Measurements from ENCODE around the gene ERICH4. TPM values are rescaled to one million over a fixed set of nuclear protein-coding genes. Genes with fewer than 3 reads are reported as not detected.

The ERICH4 gene
- total and polyA plus RNA-seq, 2 donors (not counting 3 experiments of a cell fraction or from before 2014, with no cell fraction given) = not detected

- BruUV-seq (replicated peaks) = no TSS peak
- Histone ChIP-seq H2AFZ (ENCODE audit: low read depth, low read length) (no peak overlapping the region), H3K36me3 (ENCODE audit: control insufficient read depth in 2 of 2, extremely low read depth in 1 of 2, insufficient read depth in 2 of 2, low read length in 2 of 2) (peaks cover 0 to 23% of the 10 kb centered on the region in 2 experiments), H3K9me3 (replicated peaks; ENCODE audit: control insufficient read depth, insufficient read depth, low read length) (no peaks in the 10 kb centered on the region), H3K27me3 (ENCODE audit: control insufficient read depth in 2 of 2, insufficient read depth in 2 of 2, low read length in 2 of 2) (no peaks in the 10 kb centered on the region), H3K79me2 (ENCODE audit: control insufficient read depth, insufficient read depth, low read length) (no peaks in the 10 kb centered on the region), H3K4me3 (replicated peaks in 1 of 3; ENCODE audit: insufficient read depth in 1 of 3, low read depth in 1 of 3, low read length in 3 of 3) (no peak overlapping the region), H4K20me1 (replicated peaks; ENCODE audit: control insufficient read depth, extremely low read depth, insufficient read depth, low read length) (no peaks in the 10 kb centered on the region), H3K4me2 (ENCODE audit: insufficient read depth, low read length) (no peak overlapping the region), H3K9me1 (replicated peaks; ENCODE audit: control insufficient read depth, extremely low read depth, insufficient read depth, low read length) (no peaks in the 10 kb centered on the region), H3K27ac (ENCODE audit: insufficient read depth, low read depth, low read length) (no peak overlapping the region), H3K4me1 (ENCODE audit: control insufficient read depth, extremely low read depth, insufficient read depth, low read length) (no peaks in the 10 kb centered on the region), H3K9ac (replicated peaks; ENCODE audit: extremely low read depth, insufficient read depth, low read length) (no peak overlapping the region)
- dilution Hi-C loops (cut with MboI; ENCODE audit: extremely low pct_ligation_motif_present, low sequenced_read_pairs) = no loop called here
- no peak for FAIRE-seq
- no peak for DNase-seq (ENCODE audit: low read depth, low spot score)
- CTCF ChIA-PET = interaction anchor here (0.6 kb wide), 1 partner anchor 21 kb away, joined by 4 read pairs; no protein-coding TSS in a partner anchor
- no peak for TF ChIP-seq GATA2 (IDR thresholded peaks at IDR 0.05; ENCODE audit: insufficient read depth, insufficient read length, low read depth, low read length)
- no peak for TF ChIP-seq EZH2 (IDR thresholded peaks at IDR 0.05; ENCODE audit: borderline replicate concordance, low read depth, low read length, severe bottlenecking)
- no peak for TF ChIP-seq CTCF (IDR thresholded peaks at IDR 0.05; ENCODE audit: extremely low read depth in 1 of 2, insufficient read depth in 1 of 2, low read depth in 1 of 2, low read length in 2 of 2)
- no peak for TF ChIP-seq POLR2A (IDR thresholded peaks at IDR 0.05; ENCODE audit: low read depth, low read length)
- no peak for TF ChIP-seq MAX (IDR thresholded peaks at IDR 0.05; ENCODE audit: insufficient read depth, insufficient read length)
- TF ChIP-seq MYC (IDR thresholded peaks at IDR 0.05; ENCODE audit: low read depth, low read length) = no peak
- TF ChIP-seq FOS (IDR thresholded peaks at IDR 0.05; ENCODE audit: borderline replicate concordance, insufficient read depth, low read length) = no peak
- no peak for TF ChIP-seq JUN (IDR thresholded peaks at IDR 0.05; ENCODE audit: borderline replicate concordance, insufficient read depth, insufficient read length, low read depth)
- TF ChIP-seq POLR2AphosphoS5 (IDR thresholded peaks at IDR 0.05; ENCODE audit: insufficient read depth, low read depth, low read length) = no peak
- POLR2A ChIA-PET = no interaction called here
- intact Hi-C loops (cut with micrococcal nuclease) = no loop called here
These were observed 30.0 kb upstream of the ERICH4 start for GRCh38 chr19:41412953-41413352.
